AG09309 (cell line): ENCODE data around the gene CYS1.
A peak's percentile ranks its signal among the peaks of the same experiment; 100 is the strongest.
"Not testable (repeated sequence)": the region's sequence is repeated elsewhere in the genome, so short reads cannot be mapped to it uniquely, and the experiment has no call there.

ENCODE experiments used
- DNase-seq: peaks from one replicate; pipeline ENCODE4 v3.0.0-alpha.2; 2010; ENCODE audit warnings: low read depth
- H3K4me3 ChIP-seq: 2 replicates; pipeline ENCODE4 v1.5.1; 2011; ENCODE audit warnings: mild to moderate bottlenecking, low read depth, low read length, moderate library complexity; ENCODE audit not compliant: control insufficient read depth
- TF ChIP-seq, protein P1 (sequence below): IDR thresholded peaks from 2 replicates; pipeline ENCODE4 v1.5.1; 2011; ENCODE audit warnings: mild to moderate bottlenecking, low read depth, low read length, inconsistent platforms; ENCODE audit not compliant: insufficient read depth, control insufficient read depth; ENCODE audit errors: missing control alignments

The CYS1 gene

DNA sequence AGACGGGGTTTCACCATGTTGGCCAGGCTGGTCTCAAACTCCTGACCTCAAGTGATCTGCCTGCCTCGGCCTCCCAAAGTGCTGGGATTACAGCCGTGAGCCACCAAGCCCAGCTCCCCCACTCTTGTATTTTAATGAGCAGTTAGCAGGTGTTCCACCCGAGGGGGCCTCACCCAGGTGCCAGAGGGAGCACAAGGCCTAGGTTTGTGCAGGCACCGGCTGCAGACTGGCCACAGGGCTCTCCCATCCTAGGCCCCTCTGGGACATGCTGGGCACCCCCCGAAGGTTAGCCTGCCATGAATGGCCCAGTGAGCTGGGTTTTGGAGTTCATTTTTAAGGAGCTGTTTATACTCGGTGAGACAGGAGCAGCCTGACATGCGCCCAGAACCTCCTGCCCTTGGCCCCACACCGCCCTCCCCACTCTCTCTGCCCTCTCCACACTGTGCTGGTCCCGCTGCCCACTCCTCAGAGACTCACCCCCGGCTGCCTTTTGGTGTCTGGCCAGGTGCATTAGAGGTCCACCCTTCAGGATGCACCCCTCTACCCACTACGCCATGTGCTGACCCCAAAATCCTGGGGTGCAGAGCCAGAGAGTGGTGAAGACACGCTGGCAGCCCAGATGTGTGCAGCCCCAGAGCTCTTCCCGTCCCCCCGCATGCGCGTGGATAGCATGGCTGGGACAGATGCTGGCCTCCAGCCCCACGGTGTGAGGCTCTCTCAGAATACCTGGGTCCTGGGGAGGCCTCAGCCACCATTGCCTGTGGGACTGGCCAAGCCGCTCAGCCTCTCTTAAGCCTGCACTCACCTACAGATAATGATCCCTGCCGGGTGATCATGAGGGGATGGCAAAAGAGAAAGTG is 48.1 kb downstream of the CYS1 start:
- no peak overlapping the region for H3K4me3 ChIP-seq

DNA sequence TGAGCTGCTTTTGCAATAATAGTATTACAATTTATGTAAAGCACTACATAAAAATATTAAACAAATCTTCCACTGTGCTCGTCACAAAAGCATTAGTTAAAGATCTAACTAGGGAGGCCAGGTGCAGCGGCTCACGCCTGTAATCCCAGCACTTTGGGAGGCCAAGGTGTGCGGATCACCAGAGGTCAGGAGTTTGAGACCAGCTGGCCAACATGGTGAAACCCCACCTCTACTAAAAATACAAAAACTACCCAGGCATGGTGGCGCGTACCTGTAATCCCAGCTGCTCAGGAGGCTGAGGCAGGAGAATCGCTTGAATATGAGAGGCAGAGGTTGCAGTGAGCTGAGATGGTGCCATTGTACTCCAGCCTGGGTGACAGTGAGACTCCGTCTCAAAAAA is 49.4 kb downstream of the CYS1 start:
- H3K4me3 ChIP-seq, DNase-seq: not testable (repeated sequence)

More for the DNA sequence above, 48.1 kb downstream of the CYS1 start:
- TF ChIP-seq, protein P1, sequence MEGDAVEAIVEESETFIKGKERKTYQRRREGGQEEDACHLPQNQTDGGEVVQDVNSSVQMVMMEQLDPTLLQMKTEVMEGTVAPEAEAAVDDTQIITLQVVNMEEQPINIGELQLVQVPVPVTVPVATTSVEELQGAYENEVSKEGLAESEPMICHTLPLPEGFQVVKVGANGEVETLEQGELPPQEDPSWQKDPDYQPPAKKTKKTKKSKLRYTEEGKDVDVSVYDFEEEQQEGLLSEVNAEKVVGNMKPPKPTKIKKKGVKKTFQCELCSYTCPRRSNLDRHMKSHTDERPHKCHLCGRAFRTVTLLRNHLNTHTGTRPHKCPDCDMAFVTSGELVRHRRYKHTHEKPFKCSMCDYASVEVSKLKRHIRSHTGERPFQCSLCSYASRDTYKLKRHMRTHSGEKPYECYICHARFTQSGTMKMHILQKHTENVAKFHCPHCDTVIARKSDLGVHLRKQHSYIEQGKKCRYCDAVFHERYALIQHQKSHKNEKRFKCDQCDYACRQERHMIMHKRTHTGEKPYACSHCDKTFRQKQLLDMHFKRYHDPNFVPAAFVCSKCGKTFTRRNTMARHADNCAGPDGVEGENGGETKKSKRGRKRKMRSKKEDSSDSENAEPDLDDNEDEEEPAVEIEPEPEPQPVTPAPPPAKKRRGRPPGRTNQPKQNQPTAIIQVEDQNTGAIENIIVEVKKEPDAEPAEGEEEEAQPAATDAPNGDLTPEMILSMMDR: no peak
- no peak for DNase-seq

DNA sequence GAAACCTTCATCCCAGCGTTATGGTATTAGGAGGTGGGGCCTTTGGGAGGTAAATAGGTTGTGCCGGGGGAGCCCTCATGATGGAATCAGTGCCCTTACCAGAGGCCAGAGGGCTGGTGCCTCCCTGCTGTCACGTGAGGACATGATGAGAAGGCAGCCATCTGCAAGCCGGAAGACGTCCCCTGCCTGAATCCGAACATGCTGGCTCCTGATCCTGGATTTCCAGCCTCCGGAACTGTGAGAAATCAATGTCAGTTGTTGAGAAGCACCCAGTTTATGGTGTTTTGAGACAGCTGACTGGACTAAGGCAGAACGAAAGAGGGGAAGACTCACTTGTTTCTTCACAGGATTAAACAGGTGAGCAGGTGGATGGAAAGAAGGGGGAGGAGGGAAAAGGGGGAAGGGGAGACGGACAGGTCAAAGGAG is 49.9 kb downstream of the CYS1 start:
- TF ChIP-seq, protein P1: no peak
- no peak for DNase-seq
- no peak overlapping the region for H3K4me3 ChIP-seq

DNA sequence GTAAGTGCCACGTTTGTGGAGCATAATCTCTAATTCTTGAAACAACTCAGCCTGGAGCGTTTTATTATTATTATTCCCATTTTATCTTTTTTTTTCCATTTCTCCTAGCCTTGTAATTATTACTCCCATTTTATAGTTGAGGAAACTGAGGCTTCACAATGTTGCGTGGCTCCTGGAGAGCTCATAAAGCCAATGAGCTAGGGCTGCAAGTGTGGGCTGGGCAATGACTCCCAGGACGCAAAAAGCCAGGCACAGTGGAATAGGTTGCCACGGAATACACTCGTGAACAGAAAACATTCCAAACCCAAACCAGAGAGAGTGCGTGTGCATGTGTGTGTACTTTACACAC is 50.4 kb downstream of the CYS1 start:
- no peak for DNase-seq
- TF ChIP-seq, protein P1: no peak
- no peak overlapping the region for H3K4me3 ChIP-seq

DNA sequence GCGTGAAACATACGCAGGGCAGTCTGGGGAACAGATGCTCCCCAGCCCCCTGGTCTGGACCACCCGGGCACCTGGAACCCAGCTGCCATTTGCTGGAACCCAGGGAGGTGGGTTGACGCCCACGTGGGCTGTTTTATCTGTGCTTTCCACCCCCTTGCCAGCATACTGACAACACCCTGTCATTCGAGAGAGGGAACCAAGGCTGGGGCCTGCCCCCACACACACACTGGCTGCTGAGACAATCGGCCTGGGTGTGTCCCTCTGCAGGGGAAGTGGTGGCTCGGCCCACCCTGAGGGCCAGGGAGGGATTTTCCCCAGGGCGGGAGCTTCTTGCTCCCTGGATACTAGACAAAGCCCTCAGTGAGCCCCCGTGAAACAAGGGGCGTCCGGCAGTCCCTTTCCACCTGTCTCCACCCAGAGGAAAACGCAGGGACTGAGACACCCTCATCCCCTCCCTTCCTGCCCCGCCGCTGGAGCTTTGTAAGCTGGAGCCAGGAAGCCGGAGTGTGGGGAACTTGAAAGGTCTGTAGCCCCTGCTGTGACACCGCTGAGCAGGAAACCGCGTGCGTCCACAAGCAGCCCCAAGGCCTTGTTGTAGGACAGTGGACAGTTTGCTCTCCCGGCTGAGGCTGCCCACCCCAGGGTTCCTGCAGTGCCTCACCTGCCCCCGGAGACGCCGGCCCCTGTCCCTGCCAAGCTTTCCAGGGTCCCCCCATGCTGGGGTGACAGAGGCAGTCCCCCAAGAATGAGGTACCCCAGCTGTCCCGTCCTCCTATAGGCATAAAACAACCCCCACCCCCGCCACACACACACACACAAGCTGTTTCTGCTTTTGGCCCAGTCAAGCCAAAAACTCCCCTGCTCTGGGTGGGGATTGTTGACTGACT is 51.0 kb downstream of the CYS1 start:
- TF ChIP-seq, protein P1: no peak
- H3K4me3 ChIP-seq: no peak overlapping the region
- no peak for DNase-seq

DNA sequence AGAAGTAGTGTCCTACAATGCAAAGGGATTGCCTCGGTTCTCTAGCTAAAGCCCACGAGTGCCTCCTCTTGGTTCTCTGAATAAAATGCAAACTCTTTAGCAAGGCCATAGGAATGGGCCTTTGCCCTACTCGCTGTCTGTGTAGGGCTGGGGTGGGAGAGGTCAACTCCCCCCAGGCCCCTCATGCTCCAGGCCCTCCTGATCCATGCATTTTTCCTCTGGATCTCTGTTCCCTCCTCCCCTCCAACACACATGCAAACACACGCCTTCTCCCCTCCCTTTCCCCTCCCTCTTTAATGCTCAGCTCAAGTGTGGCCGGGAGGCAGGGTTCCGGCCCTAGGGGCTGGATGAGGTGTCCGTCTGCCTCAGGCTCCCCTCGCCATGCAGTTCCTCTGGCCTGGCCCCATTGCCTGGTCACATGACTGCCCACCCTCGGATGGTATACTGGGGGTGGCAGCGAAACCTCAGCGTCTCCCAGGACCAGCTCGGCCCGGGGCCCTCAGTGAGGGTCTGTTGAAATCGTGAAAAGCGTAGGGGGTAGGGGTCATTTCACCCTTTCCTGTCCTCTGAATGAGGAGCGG is 51.7 kb downstream of the CYS1 start:
- TF ChIP-seq, protein P1: peak; percentile 12
- no peak overlapping the region for H3K4me3 ChIP-seq
- no peak for DNase-seq
